ENCODE measurements around the gene TGM5.

TGM5 gene

GRCh38 chr15:43266834-43267233 is at the start of gene TGM5:
TGM5 (minus strand) TSS chr15:43266928; CDS start chr15:43266849, 79 bp downstream.
- in situ Hi-C loops (cut with MboI; ENCODE audit: low sequenced_read_pairs), result loop anchor here (5.0 kb wide), 1 partner anchor 40 kb away; no protein-coding TSS in a partner anchor

GRCh38 chr15:43314171-43314570 is 47.4 kb upstream of the TGM5 start:
- in situ Hi-C loops (cut with MboI; ENCODE audit: low sequenced_read_pairs), result no loop called here

GRCh38 chr15:43312378-43312777 is 45.6 kb upstream of the TGM5 start:
- in situ Hi-C loops (cut with MboI; ENCODE audit: low sequenced_read_pairs), result no loop called here

- in situ Hi-C loops (cut with MboI; ENCODE audit: low sequenced_read_pairs), result no loop called here
Measured at GRCh38 chr15:43302205-43302817, 35.6 kb upstream of the TGM5 start, which contains the start of gene TGM7. TGM7 (minus strand) TSS chr15:43302255.

- in situ Hi-C loops (cut with MboI; ENCODE audit: low sequenced_read_pairs), result no loop called here
Measured at GRCh38 chr15:43299884-43300283, 33.2 kb upstream of the TGM5 start.

- in situ Hi-C loops (cut with MboI; ENCODE audit: low sequenced_read_pairs), result no loop called here
Measured at GRCh38 chr15:43299411-43299810, 32.7 kb upstream of the TGM5 start.

GRCh38 chr15:43294091-43294706 is 27.5 kb upstream of the TGM5 start:
- in situ Hi-C loops (cut with MboI; ENCODE audit: low sequenced_read_pairs), result no loop called here

- in situ Hi-C loops (cut with MboI; ENCODE audit: low sequenced_read_pairs), result no loop called here
Measured at GRCh38 chr15:43293432-43293831, 26.7 kb upstream of the TGM5 start.

GRCh38 chr15:43292375-43293078 is 25.8 kb upstream of the TGM5 start:
- in situ Hi-C loops (cut with MboI; ENCODE audit: low sequenced_read_pairs), result no loop called here

GRCh38 chr15:43289656-43290055 is 22.9 kb upstream of the TGM5 start:
- in situ Hi-C loops (cut with MboI; ENCODE audit: low sequenced_read_pairs), result loop anchor here (10.0 kb wide), 1 partner anchor 595 kb away; no protein-coding TSS in a partner anchor

- in situ Hi-C loops (cut with MboI; ENCODE audit: low sequenced_read_pairs), result loop anchor here (10.0 kb wide), 1 partner anchor 592 kb away; no protein-coding TSS in a partner anchor
Measured at GRCh38 chr15:43287254-43287653, 20.5 kb upstream of the TGM5 start.

- in situ Hi-C loops (cut with MboI; ENCODE audit: low sequenced_read_pairs), result loop anchor here (10.0 kb wide), 1 partner anchor 591 kb away; no protein-coding TSS in a partner anchor
Measured at GRCh38 chr15:43286074-43286473, 19.3 kb upstream of the TGM5 start.

- in situ Hi-C loops (cut with MboI; ENCODE audit: low sequenced_read_pairs), result loop anchor here (10.0 kb wide), 1 partner anchor 591 kb away; no protein-coding TSS in a partner anchor
Measured at GRCh38 chr15:43285609-43286037, 18.9 kb upstream of the TGM5 start.

GRCh38 chr15:43283526-43283925 is 16.8 kb upstream of the TGM5 start:
- in situ Hi-C loops (cut with MboI; ENCODE audit: low sequenced_read_pairs), result loop anchor here (10.0 kb wide), 1 partner anchor 589 kb away; no protein-coding TSS in a partner anchor

- in situ Hi-C loops (cut with MboI; ENCODE audit: low sequenced_read_pairs), result loop anchor here (10.0 kb wide), 1 partner anchor 587 kb away; no protein-coding TSS in a partner anchor
Measured at GRCh38 chr15:43281926-43282602, 15.3 kb upstream of the TGM5 start.

- in situ Hi-C loops (cut with MboI; ENCODE audit: low sequenced_read_pairs), result loop anchor here (10.0 kb wide), 1 partner anchor 586 kb away; no protein-coding TSS in a partner anchor
Measured at GRCh38 chr15:43280996-43281395, 14.3 kb upstream of the TGM5 start.

GRCh38 chr15:43279496-43279895 is 12.8 kb upstream of the TGM5 start:
- in situ Hi-C loops (cut with MboI; ENCODE audit: low sequenced_read_pairs), result no loop called here

- in situ Hi-C loops (cut with MboI; ENCODE audit: low sequenced_read_pairs), result no loop called here
Measured at GRCh38 chr15:43278869-43279268, 12.1 kb upstream of the TGM5 start.

- in situ Hi-C loops (cut with MboI; ENCODE audit: low sequenced_read_pairs), result no loop called here
Measured at GRCh38 chr15:43277901-43278300, 11.2 kb upstream of the TGM5 start.

- in situ Hi-C loops (cut with MboI; ENCODE audit: low sequenced_read_pairs), result no loop called here
Measured at GRCh38 chr15:43277231-43277823, 10.6 kb upstream of the TGM5 start.
